H9 (cell line): ENCODE data around the gene AATF. TPM values are rescaled to one million over a fixed set of nuclear protein-coding genes. Genes with fewer than 3 reads are reported as not detected.

Experiments
- DNase-seq: peaks from one replicate; pipeline ENCODE4 v3.0.0-alpha.2; 2017
- H2AFZ ChIP-seq: one replicate; pipeline ENCODE4 v1.6.1; 2013; ENCODE audit warnings: mild to moderate bottlenecking, low read length, control low read depth, moderate library complexity
- H2AK5ac ChIP-seq: 2 replicates; pipeline ENCODE4 v1.6.1; 2013; ENCODE audit warnings: low read length, control low read depth, mixed read lengths; ENCODE audit not compliant: insufficient read length
- H2BK120ac ChIP-seq: one replicate; pipeline ENCODE4 v1.6.1; 2013; ENCODE audit warnings: low read depth, mild to moderate bottlenecking, low read length, control low read depth, inconsistent platforms; ENCODE audit not compliant: poor library complexity, severe bottlenecking
- H2BK12ac ChIP-seq: 2 replicates; pipeline ENCODE4 v1.6.1; 2013; ENCODE audit warnings: low read length, control low read depth, mixed read lengths, low read depth; ENCODE audit not compliant: insufficient read length
- H2BK15ac ChIP-seq: 2 replicates; pipeline ENCODE4 v1.6.1; 2013; ENCODE audit warnings: low read depth, low read length, control low read depth
- H2BK20ac ChIP-seq: one replicate; pipeline ENCODE4 v1.6.1; 2013; ENCODE audit warnings: low read depth, mild to moderate bottlenecking, low read length, control low read depth, inconsistent platforms; ENCODE audit not compliant: poor library complexity, severe bottlenecking
- H2BK5ac ChIP-seq: 2 replicates; pipeline ENCODE4 v1.6.1; 2013; ENCODE audit warnings: low read length, control low read depth, mixed read lengths; ENCODE audit not compliant: insufficient read length
- H3K14ac ChIP-seq: 2 replicates; pipeline ENCODE4 v1.6.1; 2013; ENCODE audit warnings: low read length, control low read depth; ENCODE audit not compliant: insufficient read depth
- H3K18ac ChIP-seq: 2 replicates; pipeline ENCODE4 v1.6.1; 2013; ENCODE audit warnings: low read depth, mild to moderate bottlenecking, mixed read lengths, low read length, control low read depth; ENCODE audit not compliant: insufficient read length
- H3K23ac ChIP-seq: 2 replicates; pipeline ENCODE4 v1.6.1; 2013; ENCODE audit warnings: low read length, control low read depth, mixed read lengths, low read depth; ENCODE audit not compliant: insufficient read length
- H3K23me2 ChIP-seq: 2 replicates; pipeline ENCODE4 v1.6.1; 2013; ENCODE audit warnings: low read depth, mild to moderate bottlenecking, mixed read lengths, low read length, control low read depth; ENCODE audit not compliant: insufficient read length, poor library complexity, severe bottlenecking
- H3K27ac ChIP-seq: 2 replicates; pipeline ENCODE4 v1.5.1; 2013; ENCODE audit warnings: low read length, control low read depth, mixed read lengths, low read depth; ENCODE audit not compliant: insufficient read length
- H3K27me3 ChIP-seq: 2 replicates; pipeline ENCODE4 v1.6.1; 2013; ENCODE audit warnings: low read length, control low read depth, inconsistent platforms; ENCODE audit not compliant: insufficient read depth
- H3K4ac ChIP-seq: 2 replicates; pipeline ENCODE4 v1.6.1; 2013; ENCODE audit warnings: low read depth, mild to moderate bottlenecking, control low read depth, inconsistent platforms, low read length, moderate library complexity
- H3K4me1 ChIP-seq: 2 replicates; pipeline ENCODE4 v1.6.1; 2013; ENCODE audit warnings: low read length, control low read depth, inconsistent platforms; ENCODE audit not compliant: insufficient read depth
- H3K4me2 ChIP-seq: 2 replicates; pipeline ENCODE4 v1.6.1; 2013; ENCODE audit warnings: low read length, control low read depth, mixed read lengths; ENCODE audit not compliant: insufficient read length, insufficient read depth
- H3K56ac ChIP-seq: 2 replicates; pipeline ENCODE4 v1.6.1; 2013; ENCODE audit warnings: low read depth, mild to moderate bottlenecking, mixed read lengths, low read length, control low read depth; ENCODE audit not compliant: insufficient read length
- H3K79me1 ChIP-seq: 2 replicates; pipeline ENCODE4 v1.6.1; 2013; ENCODE audit warnings: low read depth, mild to moderate bottlenecking, moderate library complexity, low read length, control low read depth, inconsistent platforms; ENCODE audit not compliant: insufficient read depth, poor library complexity, severe bottlenecking
- H3K79me2 ChIP-seq: 2 replicates; pipeline ENCODE4 v1.6.1; 2013; ENCODE audit warnings: low read length, control low read depth, inconsistent platforms; ENCODE audit not compliant: insufficient read depth
- H3K9ac ChIP-seq: 2 replicates; pipeline ENCODE4 v1.6.1; 2013; ENCODE audit warnings: low read length, control low read depth, mixed read lengths; ENCODE audit not compliant: insufficient read length; ENCODE audit errors: extremely low read depth
- H3K9me3 ChIP-seq: one replicate; pipeline ENCODE4 v1.6.1; 2013; ENCODE audit warnings: low read depth, low read length, inconsistent platforms; ENCODE audit not compliant: control insufficient read depth
- H3T11ph ChIP-seq: one replicate; pipeline ENCODE4 v1.6.1; 2013; ENCODE audit warnings: mild to moderate bottlenecking, low read length, control low read depth, inconsistent platforms
- H4K20me1 ChIP-seq: one replicate; pipeline ENCODE4 v1.6.1; 2013; ENCODE audit not compliant: control insufficient read depth, insufficient read length, insufficient read depth
- H4K5ac ChIP-seq: 2 replicates; pipeline ENCODE4 v1.6.1; 2013; ENCODE audit warnings: low read depth, mild to moderate bottlenecking, mixed read lengths, low read length, control low read depth; ENCODE audit not compliant: insufficient read length
- H4K8ac ChIP-seq: replicated peaks from 2 replicates; pipeline ENCODE4 v1.6.1; 2013; ENCODE audit warnings: low read length, control low read depth, mixed read lengths, low read depth; ENCODE audit not compliant: insufficient read length
- H4K91ac ChIP-seq: 2 replicates; pipeline ENCODE4 v1.6.1; 2013; ENCODE audit warnings: low read depth, mild to moderate bottlenecking, moderate library complexity, mixed read lengths, low read length, control low read depth; ENCODE audit not compliant: insufficient read length
- H3K27ac Mint-ChIP-seq, 3 experiments: 2 replicates in 2 of 3; 3 replicates in 1 of 3; pipeline ENCODE4 v1.8.0; 2020 to 2021; ENCODE audit warnings: mixed read lengths in 3 of 3, mild to moderate bottlenecking in 1 of 3, moderate library complexity in 1 of 3
- H3K27me3 Mint-ChIP-seq: 2 replicates; pipeline ENCODE4 v1.8.0; 2021; ENCODE audit warnings: low read depth, mild to moderate bottlenecking, moderate library complexity, mixed read lengths
- H3K36me3 Mint-ChIP-seq, 3 experiments: 2 replicates in 2 of 3; 3 replicates in 1 of 3; pipeline ENCODE4 v1.8.0; 2020 to 2021; ENCODE audit warnings: low read depth in 3 of 3, mixed read lengths in 3 of 3; ENCODE audit not compliant: insufficient read depth in 1 of 3
- H3K4me1 Mint-ChIP-seq, 2 experiments: 2 replicates each; pipeline ENCODE4 v1.8.0; 2020; ENCODE audit warnings: mixed read lengths in 2 of 2
- H3K4me3 Mint-ChIP-seq, 2 experiments: 2 replicates in 1 of 2; 3 replicates in 1 of 2; pipeline ENCODE4 v1.8.0; 2020 to 2021; ENCODE audit warnings: mild to moderate bottlenecking in 2 of 2, mixed read lengths in 2 of 2, moderate library complexity in 1 of 2
- H3K9me3 Mint-ChIP-seq, 2 experiments: 2 replicates in 1 of 2; 3 replicates in 1 of 2; pipeline ENCODE4 v1.8.0; 2020; ENCODE audit warnings: mild to moderate bottlenecking in 2 of 2, mixed read lengths in 2 of 2, moderate library complexity in 1 of 2
- CTCF ChIP-seq: fragments of 200-600 bp; sonication (generic); conservative IDR thresholded peaks from 3 replicates; pipeline ENCODE4 v1.8.0; 2021; ENCODE audit warnings: antibody characterized with exemption, mild to moderate bottlenecking
- WGBS: extraction: QIAGEN DNeasy Blood & Tissue Kit; methylation state at CpG from one replicate; pipeline ENCODE4 v1.1.7; 2013; ENCODE audit warnings: missing lambda C conversion rate, low lambda C conversion rate, mixed read lengths; ENCODE audit not compliant: insufficient read length; ENCODE audit errors: extremely low coverage; 5-methylcytosine and 5-hydroxymethylcytosine counted together
- total RNA-seq: library from RNA; stranded (reverse); gene quantifications from 2 replicates; pipeline ENCODE4 v1.2.1, GENCODE V29; 2021

AATF gene
- total RNA-seq, 1 experiment from 2014 or later: 69.6 TPM

GRCh38 chr17:37017404-37017803, 68.7 kb downstream of the AATF start:
- Histone ChIP-seq H2AFZ (no peak overlapping the region), H3K14ac (no peak overlapping the region), H3K79me1 (no peaks in the 10 kb centered on the region), H4K8ac (no peak overlapping the region), H3K18ac (no peak overlapping the region), H3K23ac (no peak overlapping the region), H4K91ac (no peak overlapping the region), H3T11ph (no peak overlapping the region), H4K5ac (no peak overlapping the region), H3K23me2 (no peaks in the 10 kb centered on the region), H4K20me1 (no peaks in the 10 kb centered on the region), H3K4me2 (no peak overlapping the region), H2BK15ac (0 out of 2 replicates have a peak overlapping the region, but pooled peaks have one; percentile 65), H3K27me3 (no peaks in the 10 kb centered on the region), H2BK5ac (no peak overlapping the region), H2BK120ac (no peak overlapping the region), H3K79me2 (no peaks in the 10 kb centered on the region), H3K9me3 (no peaks in the 10 kb centered on the region), H3K4ac (no peak overlapping the region), H2BK12ac (no peak overlapping the region), H3K4me1 (no peaks in the 10 kb centered on the region), H3K9ac (no peak overlapping the region), H3K27ac (no peak overlapping the region), H2BK20ac (no peak overlapping the region), H3K56ac (no peak overlapping the region), H2AK5ac (no peak overlapping the region)
- TF ChIP-seq CTCF: no peak
- H3K4me3 Mint-ChIP-seq: no peak overlapping the region
- H3K36me3 Mint-ChIP-seq: peaks cover 2 to 9% (median 3%) of the 10 kb centered on the region in 3 experiments; a peak in 4 of 7 replicates
- H3K27ac Mint-ChIP-seq: peak overlapping the region in 1 of 3 experiments; percentile 56; a peak in 1 of 7 replicates
- H3K27me3 Mint-ChIP-seq: no peaks in the 10 kb centered on the region
- H3K4me1 Mint-ChIP-seq: peaks cover 36 to 39% of the 10 kb centered on the region in 2 experiments
- WGBS: no CpG with 5 or more reads among the region's 1 CpG
- no peaks in the 10 kb centered on the region for H3K9me3 Mint-ChIP-seq
- DNase-seq: no peak
